ENCODE measurements around the gene SIRPD. TPM values are rescaled to one million over a fixed set of nuclear protein-coding genes. Genes with fewer than 3 reads are reported as not detected.
"Not testable (repeated sequence)": the region's sequence is repeated elsewhere in the genome, so short reads cannot be mapped to it uniquely, and the experiment has no call there.

Gene SIRPD
- total RNA-seq, 1 donor from 2014 or later, result not detected

DNA sequence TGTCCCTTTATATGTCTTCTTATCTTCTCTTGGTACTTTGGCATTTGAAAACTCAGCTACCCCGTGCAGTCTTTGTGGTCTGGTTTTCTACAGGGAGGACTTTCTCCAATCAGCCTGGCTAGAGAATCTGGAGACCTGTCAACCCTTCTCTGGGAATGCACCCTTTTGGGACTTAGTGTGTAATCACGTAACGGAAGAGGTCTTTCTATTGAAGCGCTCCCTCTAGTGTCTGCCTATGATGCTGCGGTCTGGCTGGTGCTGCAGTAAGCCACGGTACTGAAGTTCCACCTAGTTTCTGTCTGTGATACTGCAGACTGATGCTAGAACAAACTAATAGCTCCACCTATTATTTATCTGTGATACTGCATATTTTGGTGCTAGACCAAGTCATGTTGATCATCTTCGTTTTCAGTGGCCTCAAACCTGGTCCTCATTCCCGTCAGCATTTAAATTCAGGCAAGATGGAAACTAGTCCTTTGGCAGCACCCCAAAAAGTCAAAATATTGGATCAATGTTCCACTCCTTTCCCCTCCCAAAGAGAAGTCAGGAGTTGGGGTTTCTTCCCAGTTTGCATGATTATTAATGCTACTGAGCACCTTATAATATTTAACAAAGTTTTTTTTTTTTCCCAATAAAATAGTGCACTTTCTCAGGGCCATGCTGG lies 53.8 kb downstream of the SIRPD start:
- ATAC-seq (peak; percentile 84), DNase-seq (ENCODE audit: missing footprints) (peak; percentile 82)
- intact Hi-C loops (cut with DNase I), result no loop called here

GRCh38 chr20:1500496-1500895 lies 57.0 kb downstream of the SIRPD start:
- intact Hi-C loops (cut with DNase I), result no loop called here
- no peak for ATAC-seq
- DNase-seq (ENCODE audit: missing footprints), result no peak

DNA sequence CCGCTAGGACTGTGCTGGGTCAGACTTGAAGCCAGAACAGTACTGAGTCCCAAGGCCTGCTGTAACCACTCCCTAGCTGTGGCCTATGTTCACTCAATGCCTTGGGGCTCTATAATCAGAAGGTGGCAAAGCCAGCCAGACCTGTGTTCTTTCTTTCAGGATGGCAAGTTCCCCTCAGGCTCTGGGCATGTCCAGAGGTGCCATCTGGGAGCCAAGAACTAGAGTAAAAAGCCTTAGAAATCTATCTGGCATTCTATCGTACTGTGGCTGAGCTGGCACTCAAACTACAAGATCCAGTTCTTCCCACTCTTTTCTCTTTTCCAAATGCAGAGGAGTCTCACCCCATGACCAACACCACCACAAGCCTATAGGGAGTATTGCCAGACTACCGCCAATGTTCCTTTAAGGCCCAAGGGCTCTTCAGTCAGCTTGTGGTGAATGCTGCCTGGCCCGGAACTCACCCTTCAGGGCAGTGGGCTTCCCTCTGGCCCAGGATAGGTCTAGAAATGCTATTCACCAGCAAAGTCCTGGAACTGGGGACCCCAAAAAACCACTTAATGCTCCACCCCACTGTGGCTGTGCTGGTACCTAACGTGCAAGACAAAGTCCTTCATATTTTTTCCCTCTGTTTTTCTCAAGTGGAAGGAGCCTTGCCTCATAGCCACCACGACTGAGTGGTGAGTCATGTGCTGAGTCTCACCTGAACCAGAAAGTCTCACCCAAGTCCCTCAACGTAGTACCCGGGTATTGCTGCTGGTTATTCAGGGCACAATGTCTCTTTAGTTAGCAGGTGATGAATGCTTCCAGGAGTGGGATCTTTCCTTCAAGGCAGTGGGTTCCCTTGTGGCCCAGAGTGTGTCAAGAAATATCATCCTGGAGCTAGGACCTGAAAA lies 57.7 kb downstream of the SIRPD start:
- DNase-seq (ENCODE audit: missing footprints) (no peak), ATAC-seq (no peak)
- intact Hi-C loops (cut with DNase I), result no loop called here

DNA sequence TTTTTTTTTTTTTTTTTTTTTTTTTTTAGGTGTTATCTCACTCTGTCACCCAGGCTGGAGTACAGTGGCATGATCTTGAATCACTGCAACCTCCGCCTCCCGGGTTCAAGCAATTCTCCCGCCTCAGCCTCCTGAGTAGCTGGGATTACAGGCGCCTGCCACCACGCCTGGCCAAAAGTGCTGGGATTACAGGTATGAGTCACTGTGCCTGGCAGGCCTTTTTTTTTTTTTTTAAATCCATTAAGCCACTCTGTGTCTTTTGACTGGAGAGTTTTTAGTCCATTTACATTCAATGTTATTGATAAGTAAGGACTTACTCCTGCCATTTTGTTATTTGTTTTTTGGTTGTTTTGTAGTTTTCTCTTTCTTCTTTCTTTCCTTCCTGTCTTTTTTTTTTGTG lies 60.1 kb downstream of the SIRPD start:
- intact Hi-C loops (cut with DNase I); ATAC-seq; DNase-seq (ENCODE audit: missing footprints): not testable (repeated sequence)

DNA sequence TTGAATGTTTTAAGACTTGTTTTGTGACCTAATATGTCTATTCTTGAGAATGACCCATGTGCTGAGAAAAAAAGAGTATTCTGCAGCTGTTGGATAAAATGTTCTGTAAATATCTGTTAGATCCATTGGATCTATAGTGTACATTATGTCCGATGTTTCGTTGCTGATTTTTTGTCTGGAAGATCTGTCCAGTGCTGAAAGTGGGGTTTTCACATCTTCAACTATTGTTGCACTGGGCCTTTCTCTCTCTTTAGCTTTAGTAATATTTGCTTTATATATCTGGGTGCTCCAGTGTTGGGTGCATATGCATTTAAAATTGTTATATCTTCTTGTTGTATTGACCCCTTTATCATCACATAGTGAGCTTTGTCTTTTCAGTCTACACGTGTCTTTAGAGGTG lies 60.6 kb downstream of the SIRPD start:
- no peak for DNase-seq (ENCODE audit: missing footprints)
- no peak for ATAC-seq
- intact Hi-C loops (cut with DNase I), result no loop called here

DNA sequence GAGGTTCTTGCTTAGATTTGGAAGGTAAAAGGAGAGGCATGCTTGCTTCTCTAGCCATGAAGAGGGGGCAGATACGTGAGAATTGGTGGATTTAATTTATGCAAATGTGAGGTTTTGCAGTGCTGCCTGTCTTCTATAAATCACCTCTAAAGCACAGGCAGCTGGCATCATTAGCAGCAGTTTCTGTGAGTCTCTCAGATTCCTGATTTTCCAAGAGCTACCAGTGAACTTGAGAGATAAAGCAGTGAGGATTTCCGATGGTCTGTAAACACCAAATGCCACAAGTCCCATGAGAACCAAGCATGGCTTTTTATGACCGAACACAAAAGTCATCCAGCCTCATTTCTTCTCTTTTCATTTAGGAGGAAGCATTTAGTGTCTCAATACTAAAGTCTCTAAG lies 63.1 kb downstream of the SIRPD start:
- DNase-seq (ENCODE audit: missing footprints), result no peak

GRCh38 chr20:1493536-1493935 lies 64.0 kb downstream of the SIRPD start:
- intact Hi-C loops (cut with DNase I), result no loop called here
- ATAC-seq, result no peak
- DNase-seq (ENCODE audit: missing footprints), result no peak

More for the DNA sequence above, 63.1 kb downstream of the SIRPD start:
- intact Hi-C loops (cut with DNase I), result no loop called here
- no peak for ATAC-seq

DNA sequence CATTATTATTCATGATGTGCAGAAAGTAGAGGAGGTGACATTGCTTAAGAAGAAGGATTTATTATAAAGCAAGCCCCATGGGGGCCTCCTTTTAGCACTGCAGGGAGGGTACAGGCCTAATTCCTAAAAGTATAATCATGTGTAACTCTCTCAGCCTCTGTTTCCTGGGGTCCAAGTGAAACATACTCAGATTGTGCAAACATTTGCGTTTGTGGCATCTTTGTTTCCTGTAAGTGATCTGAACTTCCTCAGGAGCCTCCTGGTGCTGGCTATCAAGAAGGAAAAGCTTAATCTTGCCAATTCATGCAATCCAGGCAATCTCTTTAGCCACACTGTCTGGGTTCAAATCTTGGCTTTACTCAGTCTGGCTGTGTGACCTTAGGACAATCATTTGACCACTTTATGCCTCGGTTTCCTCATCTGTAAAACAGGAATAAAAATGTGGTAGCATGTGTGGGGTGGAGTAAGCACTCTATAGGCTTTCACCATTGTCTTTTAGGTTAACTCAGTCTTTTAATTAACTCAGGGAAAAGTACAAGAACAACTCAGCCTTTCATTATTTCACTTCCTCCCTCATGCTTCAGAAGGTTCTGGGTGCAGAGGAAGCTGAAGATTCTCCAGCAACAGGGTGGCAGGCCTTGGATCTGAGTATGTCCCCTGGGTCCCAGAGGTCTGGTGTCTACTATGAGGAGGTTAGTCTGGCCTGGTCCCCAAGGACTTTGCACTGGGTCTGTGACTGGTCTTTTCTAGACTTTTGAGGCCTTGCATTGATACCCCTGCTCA lies 65.5 kb downstream of the SIRPD start:
- intact Hi-C loops (cut with DNase I), result no loop called here
- DNase-seq (ENCODE audit: missing footprints) (no peak), ATAC-seq (peak; percentile 12)

- ATAC-seq (peak; percentile 83), DNase-seq (ENCODE audit: missing footprints) (peak; percentile 89)
- intact Hi-C loops (cut with DNase I), result no loop called here
These were observed 66.1 kb downstream of the SIRPD start, which contains the start of gene SIRPB2 for GRCh38 chr20:1491281-1491840. SIRPB2 (minus strand) TSS chr20:1491420; CDS start chr20:1491359, 61 bp downstream.

GRCh38 chr20:1490643-1491195 lies 66.8 kb downstream of the SIRPD start:
- ATAC-seq, result no peak
- peak; percentile 57 for DNase-seq (ENCODE audit: missing footprints)
- intact Hi-C loops (cut with DNase I), result no loop called here

GRCh38 chr20:1489764-1490436 lies 67.6 kb downstream of the SIRPD start:
- intact Hi-C loops (cut with DNase I), result no loop called here
- DNase-seq (ENCODE audit: missing footprints) (peak; percentile 40), ATAC-seq (peak; percentile 61)

DNA sequence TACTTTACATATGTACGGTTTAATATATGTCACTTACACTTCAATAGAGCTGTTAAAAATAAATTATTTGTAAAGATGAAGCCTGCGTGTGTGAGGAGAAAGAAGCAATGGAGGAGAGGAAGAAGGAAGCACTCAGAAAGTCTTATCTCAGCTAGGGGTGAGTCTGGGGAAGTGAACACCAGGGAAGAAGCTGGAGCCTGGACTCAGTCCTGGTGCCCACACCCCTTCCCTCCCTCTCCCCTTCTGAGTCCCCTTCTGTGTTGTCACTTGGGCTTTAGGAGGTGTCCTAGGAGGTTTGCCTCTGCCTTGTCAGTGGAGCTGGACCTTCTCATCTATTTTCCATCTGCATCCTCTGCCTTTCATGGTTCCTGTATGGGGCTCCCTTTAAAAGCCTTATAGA lies 68.2 kb downstream of the SIRPD start:
- intact Hi-C loops (cut with DNase I), result no loop called here
- ATAC-seq (no peak), DNase-seq (ENCODE audit: missing footprints) (no peak)

DNA sequence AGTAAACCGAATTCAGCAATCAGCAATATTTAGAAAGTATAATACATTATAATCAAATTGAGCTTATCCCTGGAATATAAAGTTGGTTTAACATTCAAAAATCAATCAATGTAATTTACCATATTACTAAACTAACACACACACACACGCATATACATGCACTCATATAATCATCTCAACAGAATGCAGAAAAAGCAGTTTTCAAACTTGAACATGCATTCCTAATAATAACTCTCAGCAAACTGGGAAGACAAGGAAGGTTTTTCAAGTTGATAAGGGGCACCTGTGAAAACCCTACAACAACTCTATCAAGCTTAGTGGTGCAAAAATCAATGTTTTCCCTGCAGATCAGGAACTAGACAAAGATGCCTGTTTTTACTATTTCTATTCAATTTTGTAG lies 70.9 kb downstream of the SIRPD start:
- no peak for DNase-seq (ENCODE audit: missing footprints)
- intact Hi-C loops (cut with DNase I), result no loop called here
- ATAC-seq, result no peak

DNA sequence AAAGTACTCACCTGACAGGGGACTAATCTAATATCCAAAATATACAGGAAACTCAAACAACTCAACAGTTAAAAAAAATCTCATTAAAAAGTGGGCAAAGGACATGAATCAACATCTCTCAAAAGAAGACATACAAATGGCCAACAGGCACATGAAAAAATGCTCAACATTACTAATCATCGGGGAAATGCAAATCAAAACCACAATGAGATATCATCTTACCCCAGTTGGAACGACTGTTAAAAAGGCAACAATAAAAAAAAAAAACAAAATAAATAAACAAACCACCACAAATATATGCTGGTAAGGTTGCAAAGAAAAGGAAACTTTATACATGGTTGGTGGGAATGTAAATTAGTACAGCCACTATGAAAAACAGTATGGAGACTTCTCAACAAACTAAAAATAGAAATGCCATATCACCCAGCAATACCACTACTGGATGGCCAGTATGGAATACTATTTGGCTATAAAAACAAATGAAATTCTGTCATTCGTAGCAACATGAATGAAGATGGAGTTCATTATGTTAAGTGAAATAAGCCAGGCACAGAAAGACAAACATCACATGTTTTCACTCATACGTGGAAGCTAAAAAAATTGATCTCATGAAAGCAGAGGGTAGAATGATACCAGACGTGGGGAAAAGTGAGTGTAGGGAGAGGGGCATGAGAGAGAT lies 72.9 kb downstream of the SIRPD start:
- DNase-seq (ENCODE audit: missing footprints) (no peak), ATAC-seq (no peak)

More for the DNA sequence above, 72.9 kb downstream of the SIRPD start:
- intact Hi-C loops (cut with DNase I), result no loop called here
